Tibial artery (tissue), 4 donors: ENCODE results near the gene EEF1E1.
A peak's percentile ranks its signal among the peaks of the same experiment; 100 is the strongest.

ENCODE experiments used
- DNase-seq, 2 donors: peaks; one replicate each; pipeline ENCODE4 v3.0.0-alpha.2; 2019
- H3K27ac ChIP-seq, 2 donors: fragments of 200-600 bp; sonication (generic) in 1 of 2; 1 replicate in 1 of 2; 2 replicates in 1 of 2; pipeline ENCODE4 v1.5.1; 2018 to 2019; ENCODE audit warnings: mild to moderate bottlenecking in 1 of 2
- H3K27me3 ChIP-seq, 2 donors: fragments of 200-600 bp; sonication (generic) in 1 of 2; one replicate each; pipeline versions ENCODE4 v1.5.1 to v1.6.0; 2016 to 2019
- H3K36me3 ChIP-seq, 3 donors: fragments of 200-600 bp; sonication (generic) in 2 of 3; one replicate each; pipeline ENCODE4 v1.5.1; 2016 to 2019; ENCODE audit warnings: mild to moderate bottlenecking in 2 of 3
- H3K4me1 ChIP-seq, 4 donors: fragments of 200-600 bp; sonication (generic) in 2 of 4; 1 replicate in 3 of 4; 2 replicates in 1 of 4; pipeline ENCODE4 v1.5.1; 2016 to 2019
- H3K4me3 ChIP-seq, 2 donors: fragments of 200-600 bp; sonication (generic) in 1 of 2; 1 replicate in 1 of 2; 2 replicates in 1 of 2; pipeline ENCODE4 v1.5.1; 2018 to 2019; ENCODE audit warnings: mild to moderate bottlenecking in 2 of 2
- H3K9me3 ChIP-seq, 3 donors: fragments of 200-600 bp; sonication (generic) in 1 of 3; one replicate each; pipeline ENCODE4 v1.5.1; 2016 to 2019
- CTCF ChIP-seq, 2 experiments: fragments of 200-600 bp in 1 of 2; fragments of 450-650 bp in 1 of 2; IDR thresholded peaks; one replicate each; pipeline ENCODE4 v1.5.1; 2017 to 2019; ENCODE audit warnings: antibody characterized with exemption in 2 of 2, mild to moderate bottlenecking in 1 of 2, moderate library complexity in 1 of 2
- intact Hi-C: fragments of 100-400 bp; cut with DNase I; formaldehyde crosslinking; loops from one replicate; pipeline ENCODE4 v1.15.0; 2023; ENCODE audit warnings: low total_unique reads

Gene EEF1E1

GRCh38 chr6:8102122-8102958 lies at the start of gene EEF1E1:
TSS of gene EEF1E1 (minus strand) at chr6:8102548. CDS start at chr6:8102521, 27 bp downstream.
- TF ChIP-seq CTCF (IDR thresholded peaks at IDR 0.05), result no peak
- Histone ChIP-seq H3K4me1 (peaks cover 0 to 8% (median 0%) of the 10 kb centered on the region in 4 donors), H3K36me3 (no peaks in the 10 kb centered on the region), H3K27me3 (peaks cover 0 to 8% of the 10 kb centered on the region in 2 donors), H3K27ac (peak within 1 kb of the TSS; percentile 58 to 77), H3K9me3 (no peaks in the 10 kb centered on the region), H3K4me3 (peak within 1 kb of the TSS; percentile 73 to 83)
- intact Hi-C loops, result no loop called here
- peak; percentile 91 to 96 for DNase-seq

GRCh38 chr6:8149350-8149749 lies 47.0 kb upstream of the EEF1E1 start:
- Histone ChIP-seq H3K36me3 (no peaks in the 10 kb centered on the region), H3K4me3 (no peak overlapping the region), H3K27me3 (no peaks in the 10 kb centered on the region), H3K4me1 (no peaks in the 10 kb centered on the region), H3K9me3 (no peaks in the 10 kb centered on the region), H3K27ac (no peak overlapping the region)
- DNase-seq, result no peak
- intact Hi-C loops, result no loop called here
- no peak for TF ChIP-seq CTCF (IDR thresholded peaks at IDR 0.05)

- intact Hi-C loops, result no loop called here
- no peak overlapping the region for H3K27ac ChIP-seq
- no peak for DNase-seq
- no peaks in the 10 kb centered on the region for H3K36me3 ChIP-seq
- H3K4me1 ChIP-seq, result no peaks in the 10 kb centered on the region
- H3K4me3 ChIP-seq, result no peak overlapping the region
- no peak for TF ChIP-seq CTCF (IDR thresholded peaks at IDR 0.05)
- no peaks in the 10 kb centered on the region for H3K9me3 ChIP-seq
- H3K27me3 ChIP-seq, result no peaks in the 10 kb centered on the region
These were observed 41.6 kb upstream of the EEF1E1 start for GRCh38 chr6:8143945-8144344.

GRCh38 chr6:8139451-8139850 lies 37.1 kb upstream of the EEF1E1 start:
- no peak overlapping the region for H3K27ac ChIP-seq
- no peaks in the 10 kb centered on the region for H3K4me1 ChIP-seq
- H3K27me3 ChIP-seq, result no peaks in the 10 kb centered on the region
- H3K4me3 ChIP-seq, result no peak overlapping the region
- TF ChIP-seq CTCF (IDR thresholded peaks at IDR 0.05), result no peak
- no peak for DNase-seq
- H3K9me3 ChIP-seq, result no peaks in the 10 kb centered on the region
- intact Hi-C loops, result no loop called here
- no peaks in the 10 kb centered on the region for H3K36me3 ChIP-seq

- no peak for DNase-seq
- H3K36me3 ChIP-seq, result no peaks in the 10 kb centered on the region
- no peaks in the 10 kb centered on the region for H3K4me1 ChIP-seq
- no peaks in the 10 kb centered on the region for H3K27me3 ChIP-seq
- H3K27ac ChIP-seq, result no peak overlapping the region
- intact Hi-C loops, result no loop called here
- no peak for TF ChIP-seq CTCF (IDR thresholded peaks at IDR 0.05)
- no peaks in the 10 kb centered on the region for H3K9me3 ChIP-seq
- H3K4me3 ChIP-seq, result no peak overlapping the region
These were observed 35.2 kb upstream of the EEF1E1 start for GRCh38 chr6:8137529-8137939.
